HUES64 (cell line): ENCODE measurements around the gene RSBN1L.

Source experiments
- H3K27ac ChIP-seq: 2 replicates; pipeline ENCODE4 v1.7.0; 2013; ENCODE audit warnings: low read depth, low read length, inconsistent platforms
- H3K27me3 ChIP-seq: 2 replicates; pipeline ENCODE4 v1.6.1; 2013; ENCODE audit warnings: mild to moderate bottlenecking, low read length; ENCODE audit not compliant: insufficient read depth
- H3K36me3 ChIP-seq: 2 replicates; pipeline ENCODE4 v1.6.1; 2013; ENCODE audit warnings: mild to moderate bottlenecking, low read length; ENCODE audit not compliant: insufficient read depth
- H3K4me1 ChIP-seq: 2 replicates; pipeline ENCODE4 v1.6.1; 2013; ENCODE audit warnings: mild to moderate bottlenecking, low read length, moderate library complexity; ENCODE audit not compliant: insufficient read depth
- H3K4me3 ChIP-seq: 2 replicates; pipeline ENCODE4 v1.5.1; 2013; ENCODE audit warnings: mild to moderate bottlenecking, low read length, moderate library complexity
- H3K9ac ChIP-seq: 2 replicates; pipeline ENCODE4 v1.6.1; 2013; ENCODE audit warnings: mild to moderate bottlenecking, low read depth, low read length
- H3K9me3 ChIP-seq: 2 replicates; pipeline ENCODE4 v1.6.1; 2013; ENCODE audit warnings: low read depth, low read length; ENCODE audit not compliant: insufficient read depth
- WGBS: fragments of 150-250, 120-280 bp; methylation state at CpG from one replicate; pipeline ENCODE4 v1.1.7; 2013; ENCODE audit warnings: missing lambda C conversion rate; 5-methylcytosine and 5-hydroxymethylcytosine counted together

The RSBN1L gene

GRCh38 chr7:77747178-77747577 is 50.9 kb downstream of the RSBN1L start:
- H3K36me3 ChIP-seq, result peaks cover 14% of the 10 kb centered on the region
- WGBS, result 92% methylated on average over 2 of the region's 2 CpGs
- H3K4me1 ChIP-seq, result no peaks in the 10 kb centered on the region
- no peak overlapping the region for H3K27ac ChIP-seq
- H3K9me3 ChIP-seq, result no peaks in the 10 kb centered on the region
- H3K4me3 ChIP-seq, result no peak overlapping the region
- no peak overlapping the region for H3K9ac ChIP-seq
- H3K27me3 ChIP-seq, result no peaks in the 10 kb centered on the region

- no peak overlapping the region for H3K27ac ChIP-seq
- no peak overlapping the region for H3K9ac ChIP-seq
- H3K27me3 ChIP-seq, result no peaks in the 10 kb centered on the region
- H3K4me3 ChIP-seq, result no peak overlapping the region
- H3K36me3 ChIP-seq, result peaks cover 13% of the 10 kb centered on the region
- WGBS, result 90% methylated on average over 1 of the region's 1 CpG
- no peaks in the 10 kb centered on the region for H3K4me1 ChIP-seq
- H3K9me3 ChIP-seq, result no peaks in the 10 kb centered on the region
Measured at GRCh38 chr7:77747718-77748117, 51.5 kb downstream of the RSBN1L start.

- H3K9ac ChIP-seq, result no peak overlapping the region
- WGBS, result 83% methylated on average over 1 of the region's 2 CpGs
- H3K4me3 ChIP-seq, result no peak overlapping the region
- H3K36me3 ChIP-seq, result peaks cover 13% of the 10 kb centered on the region
- H3K27ac ChIP-seq, result no peak overlapping the region
- no peaks in the 10 kb centered on the region for H3K9me3 ChIP-seq
- H3K4me1 ChIP-seq, result no peaks in the 10 kb centered on the region
- no peaks in the 10 kb centered on the region for H3K27me3 ChIP-seq
Measured at GRCh38 chr7:77752016-77752415, 55.8 kb downstream of the RSBN1L start.

- Histone ChIP-seq H3K4me1 (no peaks in the 10 kb centered on the region), H3K9ac (no peak overlapping the region), H3K9me3 (no peaks in the 10 kb centered on the region), H3K27ac (no peak overlapping the region), H3K36me3 (peaks cover 13% of the 10 kb centered on the region), H3K4me3 (no peak overlapping the region), H3K27me3 (no peaks in the 10 kb centered on the region)
- 100% methylated on average over 1 of the region's 1 CpG for WGBS
Measured at GRCh38 chr7:77753173-77753572, 56.9 kb downstream of the RSBN1L start.

GRCh38 chr7:77757589-77757988 is 61.3 kb downstream of the RSBN1L start:
- Histone ChIP-seq H3K27ac (no peak overlapping the region), H3K9me3 (no peaks in the 10 kb centered on the region), H3K4me3 (no peak overlapping the region), H3K9ac (no peak overlapping the region), H3K4me1 (no peaks in the 10 kb centered on the region), H3K36me3 (no peaks in the 10 kb centered on the region), H3K27me3 (no peaks in the 10 kb centered on the region)
- no CpG with 5 or more reads among the region's 1 CpG for WGBS

- Histone ChIP-seq H3K27ac (no peak overlapping the region), H3K9me3 (no peaks in the 10 kb centered on the region), H3K4me3 (no peak overlapping the region), H3K4me1 (no peaks in the 10 kb centered on the region), H3K27me3 (no peaks in the 10 kb centered on the region), H3K9ac (no peak overlapping the region), H3K36me3 (no peaks in the 10 kb centered on the region)
- WGBS, result 6% methylated on average over 3 of the region's 3 CpGs
Measured at GRCh38 chr7:77759294-77759889, 63.1 kb downstream of the RSBN1L start.

GRCh38 chr7:77760809-77761453 is 64.7 kb downstream of the RSBN1L start:
- no peaks in the 10 kb centered on the region for H3K9me3 ChIP-seq
- H3K27ac ChIP-seq, result no peak overlapping the region
- no peaks in the 10 kb centered on the region for H3K27me3 ChIP-seq
- 96% methylated on average over 9 of the region's 10 CpGs for WGBS
- H3K4me1 ChIP-seq, result peaks cover 6% of the 10 kb centered on the region
- no peak overlapping the region for H3K9ac ChIP-seq
- H3K36me3 ChIP-seq, result no peaks in the 10 kb centered on the region; the same call in 1 of the 2 replicates
- H3K4me3 ChIP-seq, result no peak overlapping the region

- H3K36me3 ChIP-seq, result peaks cover 18% of the 10 kb centered on the region
- WGBS, result 95% methylated on average over 3 of the region's 3 CpGs
- no peaks in the 10 kb centered on the region for H3K27me3 ChIP-seq
- no peak overlapping the region for H3K4me3 ChIP-seq
- no peaks in the 10 kb centered on the region for H3K9me3 ChIP-seq
- peaks cover 9% of the 10 kb centered on the region for H3K4me1 ChIP-seq
- H3K9ac ChIP-seq, result no peak overlapping the region
- H3K27ac ChIP-seq, result peak overlapping the region; percentile 31; the same call in 1 of the 2 replicates
Measured at GRCh38 chr7:77765481-77765880, 69.2 kb downstream of the RSBN1L start.

- 94% methylated on average over 4 of the region's 4 CpGs for WGBS
- Histone ChIP-seq H3K9me3 (no peaks in the 10 kb centered on the region), H3K4me3 (no peak overlapping the region), H3K4me1 (peaks cover 9% of the 10 kb centered on the region), H3K9ac (no peak overlapping the region), H3K27me3 (no peaks in the 10 kb centered on the region), H3K36me3 (peaks cover 21% of the 10 kb centered on the region), H3K27ac (peak overlapping the region; percentile 31; the same call in 1 of the 2 replicates)
Measured at GRCh38 chr7:77765906-77766800, 69.9 kb downstream of the RSBN1L start.

- no peaks in the 10 kb centered on the region for H3K27me3 ChIP-seq
- H3K9ac ChIP-seq, result no peak overlapping the region
- peaks cover 9% of the 10 kb centered on the region for H3K4me1 ChIP-seq
- H3K9me3 ChIP-seq, result no peaks in the 10 kb centered on the region
- WGBS, result 89% methylated on average over 6 of the region's 6 CpGs
- H3K27ac ChIP-seq, result no peak overlapping the region
- peaks cover 21% of the 10 kb centered on the region for H3K36me3 ChIP-seq
- no peak overlapping the region for H3K4me3 ChIP-seq
Measured at GRCh38 chr7:77766801-77767605, 70.7 kb downstream of the RSBN1L start.
